HAP-1 (cell line): ENCODE results near the gene CMSS1.
A peak's percentile ranks its signal among the peaks of the same experiment; 100 is the strongest.

ENCODE experiments used
- DNase-seq, 2 experiments: peaks; one replicate each; pipeline ENCODE4 v3.0.0-alpha.2; 2016 to 2020; ENCODE audit warnings: low spot score in 2 of 2
- H3K27me3 ChIP-seq: fragments of 250-450 bp; sonication (Bioruptor Pico); 2 replicates; pipeline ENCODE4 v1.5.1; 2020; ENCODE audit warnings: low read depth, mild to moderate bottlenecking, moderate library complexity
- H3K36me3 ChIP-seq: fragments of 250-450 bp; sonication (Bioruptor Pico); replicated peaks from 2 replicates; pipeline ENCODE4 v1.5.1; 2020; ENCODE audit warnings: mild to moderate bottlenecking
- H3K4me1 ChIP-seq: fragments of 250-450 bp; sonication (Bioruptor Pico); 2 replicates; pipeline ENCODE4 v1.5.1; 2020; ENCODE audit warnings: mild to moderate bottlenecking
- H3K4me3 ChIP-seq: fragments of 250-450 bp; sonication (Bioruptor Pico); 2 replicates; pipeline ENCODE4 v1.5.1; 2020; ENCODE audit warnings: mild to moderate bottlenecking, moderate library complexity
- H3K9me3 ChIP-seq: fragments of 250-450 bp; sonication (Bioruptor Pico); 2 replicates; pipeline ENCODE4 v1.5.1; 2020; ENCODE audit warnings: mild to moderate bottlenecking, moderate library complexity
- in situ Hi-C: fragments of 300-500 bp; cut with MboI; formaldehyde crosslinking; loops from 3 replicates; pipeline ENCODE4 v1.14.3; 2020; ENCODE audit warnings: low sequenced_read_pairs, inconsistent platforms, mixed read lengths

The CMSS1 gene

GRCh38 chr3:100150473-100150872 is 332.8 kb downstream of the CMSS1 start:
- Histone ChIP-seq H3K4me1 (no peaks in the 10 kb centered on the region), H3K4me3 (no peak overlapping the region), H3K27me3 (no peaks in the 10 kb centered on the region), H3K36me3 (peaks cover 7% of the 10 kb centered on the region; the same call in 1 of the 2 replicates), H3K9me3 (peaks cover 2% of the 10 kb centered on the region; the same call in 1 of the 2 replicates)
- no peak for DNase-seq
- in situ Hi-C loops: no loop called here

DNA sequence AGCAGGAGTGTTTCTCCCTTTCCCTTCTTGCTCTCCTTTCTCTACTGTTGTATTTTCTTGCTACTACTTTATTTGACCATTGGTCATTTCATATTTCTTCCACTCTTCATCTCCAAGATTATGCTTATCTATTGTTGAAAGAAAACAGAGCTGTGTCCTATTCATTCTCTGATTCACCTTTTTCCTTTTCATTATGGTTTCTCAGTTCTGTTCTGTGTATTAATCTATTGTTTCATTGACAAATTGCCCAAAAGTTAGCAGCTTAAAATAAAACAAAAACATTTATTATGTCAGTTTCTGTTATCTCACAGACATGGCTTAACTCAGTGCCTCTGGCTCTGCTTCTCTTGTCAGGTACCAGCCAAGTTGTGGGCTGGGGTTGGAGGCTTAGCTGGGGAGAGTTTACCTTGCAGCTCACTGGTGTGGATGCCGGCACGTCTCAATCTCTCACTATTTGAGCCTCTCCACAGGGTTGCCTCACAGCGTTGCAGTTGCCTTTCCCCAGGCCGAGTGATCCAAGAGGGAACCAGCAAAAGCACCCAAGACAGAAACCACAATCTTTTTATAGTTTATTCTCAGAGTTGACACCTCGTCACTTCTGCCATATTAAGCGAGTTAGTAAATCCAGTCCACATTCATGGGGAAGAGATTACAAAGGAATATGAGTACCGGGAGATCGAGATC is 333.5 kb downstream of the CMSS1 start:
- Histone ChIP-seq H3K36me3 (peaks cover 7% of the 10 kb centered on the region; the same call in 1 of the 2 replicates), H3K4me3 (no peak overlapping the region), H3K4me1 (no peaks in the 10 kb centered on the region), H3K9me3 (peaks cover 3% of the 10 kb centered on the region; the same call in 1 of the 2 replicates), H3K27me3 (no peaks in the 10 kb centered on the region)
- no peak for DNase-seq
- in situ Hi-C loops: no loop called here

DNA sequence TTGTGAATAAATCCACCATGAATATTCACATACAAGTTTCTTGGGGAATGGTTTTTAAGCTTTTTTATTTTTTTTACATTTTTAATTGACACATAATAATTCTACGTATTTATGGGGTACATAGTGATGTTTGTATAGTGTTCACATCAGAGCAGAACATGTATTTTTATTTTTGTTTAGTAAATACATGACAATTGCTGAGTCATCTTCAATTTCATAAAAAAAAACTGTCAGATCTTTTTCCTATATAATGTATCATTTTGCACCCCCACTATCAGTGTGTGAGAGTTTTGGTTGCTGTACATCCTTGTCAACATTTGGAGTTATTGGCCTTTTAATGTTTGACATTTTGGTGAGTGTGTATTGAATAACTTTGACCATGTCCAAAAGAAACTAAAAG is 336.5 kb downstream of the CMSS1 start:
- no peak for DNase-seq
- Histone ChIP-seq H3K4me3 (no peak overlapping the region), H3K36me3 (peaks cover 7% of the 10 kb centered on the region; the same call in 1 of the 2 replicates), H3K27me3 (no peaks in the 10 kb centered on the region), H3K9me3 (peaks cover 3% of the 10 kb centered on the region; the same call in 1 of the 2 replicates), H3K4me1 (no peaks in the 10 kb centered on the region)
- in situ Hi-C loops: no loop called here

GRCh38 chr3:100155128-100155527 is 337.5 kb downstream of the CMSS1 start:
- Histone ChIP-seq H3K4me1 (no peaks in the 10 kb centered on the region), H3K9me3 (peaks cover 3% of the 10 kb centered on the region; the same call in 1 of the 2 replicates), H3K4me3 (no peak overlapping the region), H3K36me3 (peaks cover 7% of the 10 kb centered on the region; the same call in 1 of the 2 replicates), H3K27me3 (no peaks in the 10 kb centered on the region)
- no peak for DNase-seq
- in situ Hi-C loops: no loop called here

- DNase-seq: no peak
- H3K27me3 ChIP-seq: no peaks in the 10 kb centered on the region
- H3K9me3 ChIP-seq: peaks cover 3% of the 10 kb centered on the region; the same call in 1 of the 2 replicates
- H3K4me1 ChIP-seq: no peaks in the 10 kb centered on the region
- in situ Hi-C loops: no loop called here
- H3K36me3 ChIP-seq: peaks cover 7% of the 10 kb centered on the region; the same call in 1 of the 2 replicates
- no peak overlapping the region for H3K4me3 ChIP-seq
These were observed 337.9 kb downstream of the CMSS1 start for GRCh38 chr3:100155590-100155989.

DNA sequence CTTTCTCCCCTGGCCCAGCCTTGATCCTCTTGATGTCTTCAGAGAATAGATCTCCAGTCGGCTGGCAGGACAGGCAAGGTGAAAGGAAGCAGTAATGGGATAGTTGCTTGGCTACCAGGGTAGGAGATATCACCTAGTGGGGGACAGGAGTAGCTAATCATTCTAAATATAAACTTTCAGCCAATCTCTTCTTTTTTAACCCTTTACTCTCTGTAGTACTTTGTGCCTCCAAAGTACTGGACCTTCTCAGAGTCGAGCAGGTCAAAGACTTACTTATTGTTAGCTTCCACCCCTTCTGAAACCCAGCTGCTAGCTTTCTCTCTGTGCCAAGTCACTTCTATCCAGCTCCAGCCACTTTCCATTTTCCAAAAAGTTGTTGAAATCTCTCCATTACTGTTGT is 340.0 kb downstream of the CMSS1 start:
- Histone ChIP-seq H3K27me3 (no peaks in the 10 kb centered on the region), H3K36me3 (peaks cover 4% of the 10 kb centered on the region; the same call in 1 of the 2 replicates), H3K4me3 (no peak overlapping the region), H3K4me1 (no peaks in the 10 kb centered on the region), H3K9me3 (peaks cover 3% of the 10 kb centered on the region; the same call in 1 of the 2 replicates)
- no peak for DNase-seq
- in situ Hi-C loops: no loop called here

- Histone ChIP-seq H3K4me3 (no peak overlapping the region), H3K36me3 (peaks cover 4% of the 10 kb centered on the region; the same call in 1 of the 2 replicates), H3K4me1 (no peaks in the 10 kb centered on the region), H3K9me3 (peaks cover 3% of the 10 kb centered on the region; the same call in 1 of the 2 replicates), H3K27me3 (no peaks in the 10 kb centered on the region)
- in situ Hi-C loops: no loop called here
- DNase-seq: no peak
These were observed 341.3 kb downstream of the CMSS1 start for GRCh38 chr3:100158918-100159330.

DNA sequence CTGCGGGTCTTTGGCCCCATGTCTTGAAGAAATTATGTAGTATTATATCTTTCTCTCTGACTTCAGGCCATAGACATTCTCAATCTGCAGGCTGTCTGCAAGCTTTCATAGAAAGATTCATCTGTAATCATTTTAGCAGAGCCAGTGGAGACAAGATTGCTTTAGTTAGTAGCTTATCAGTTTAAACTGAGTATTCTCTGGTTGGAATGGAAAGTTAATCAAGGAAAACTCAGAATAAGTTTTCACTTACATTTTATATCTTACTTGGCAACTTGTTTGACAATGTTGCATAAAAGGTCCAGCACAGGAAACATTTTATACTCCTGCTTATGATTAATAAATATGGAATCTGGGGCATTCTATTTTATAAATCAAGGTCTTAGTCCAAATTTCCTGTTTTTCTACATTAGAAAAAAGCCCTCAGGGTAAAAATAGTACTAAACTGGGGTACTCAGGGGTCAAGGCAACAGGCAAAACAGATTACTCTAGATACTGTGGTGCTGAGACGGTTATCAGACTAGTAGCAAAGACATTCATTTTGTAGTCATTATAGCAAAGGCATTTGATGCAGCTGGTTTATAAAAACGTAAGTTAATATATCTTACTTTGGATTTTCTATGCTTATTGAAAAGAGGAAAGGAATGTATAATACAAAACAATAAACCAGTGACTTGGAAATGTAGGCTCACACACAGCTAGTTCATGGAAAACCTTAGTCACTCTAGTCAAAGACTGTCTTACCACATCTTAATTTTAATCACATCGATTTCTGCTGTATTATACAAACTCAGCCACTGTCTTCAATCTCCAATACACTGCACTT is 341.9 kb downstream of the CMSS1 start:
- H3K4me3 ChIP-seq: no peak overlapping the region
- no peaks in the 10 kb centered on the region for H3K27me3 ChIP-seq
- H3K36me3 ChIP-seq: peaks cover 4% of the 10 kb centered on the region; the same call in 1 of the 2 replicates
- H3K9me3 ChIP-seq: peaks cover 3% of the 10 kb centered on the region; the same call in 1 of the 2 replicates
- in situ Hi-C loops: no loop called here
- H3K4me1 ChIP-seq: no peaks in the 10 kb centered on the region
- no peak for DNase-seq

GRCh38 chr3:100160521-100160920 is 342.9 kb downstream of the CMSS1 start:
- Histone ChIP-seq H3K9me3 (peaks cover under 1% of the 10 kb centered on the region; the same call in 1 of the 2 replicates), H3K4me1 (no peaks in the 10 kb centered on the region), H3K36me3 (no peaks in the 10 kb centered on the region), H3K27me3 (no peaks in the 10 kb centered on the region), H3K4me3 (no peak overlapping the region)
- in situ Hi-C loops: no loop called here
- no peak for DNase-seq

GRCh38 chr3:100163787-100164186 is 346.1 kb downstream of the CMSS1 start:
- H3K9me3 ChIP-seq: no peaks in the 10 kb centered on the region
- in situ Hi-C loops: no loop called here
- H3K27me3 ChIP-seq: no peaks in the 10 kb centered on the region
- no peak overlapping the region for H3K4me3 ChIP-seq
- H3K4me1 ChIP-seq: no peaks in the 10 kb centered on the region
- no peaks in the 10 kb centered on the region for H3K36me3 ChIP-seq
- no peak for DNase-seq

DNA sequence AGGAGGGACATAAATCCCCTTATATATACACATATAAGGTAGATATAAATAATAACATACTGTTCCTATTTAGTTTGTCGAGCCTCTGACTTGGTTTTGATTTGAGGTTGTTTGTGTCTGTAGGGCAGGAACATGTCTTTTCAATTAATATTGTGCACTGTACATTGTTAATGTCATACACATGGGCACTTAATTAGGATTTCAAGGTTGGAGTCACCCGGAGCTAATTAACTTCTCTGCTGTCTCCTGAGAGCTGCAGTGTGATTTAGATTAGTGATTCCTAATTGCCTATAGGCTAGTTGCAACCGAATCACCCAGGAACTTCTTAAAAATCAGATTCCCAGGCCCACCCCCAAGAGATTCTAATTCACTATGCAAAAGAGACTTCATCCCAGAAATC is 347.1 kb downstream of the CMSS1 start:
- DNase-seq: no peak
- Histone ChIP-seq H3K9me3 (no peaks in the 10 kb centered on the region), H3K4me3 (no peak overlapping the region), H3K27me3 (no peaks in the 10 kb centered on the region), H3K4me1 (peaks cover 3% of the 10 kb centered on the region; the same call in 1 of the 2 replicates), H3K36me3 (no peaks in the 10 kb centered on the region)
- in situ Hi-C loops: no loop called here

DNA sequence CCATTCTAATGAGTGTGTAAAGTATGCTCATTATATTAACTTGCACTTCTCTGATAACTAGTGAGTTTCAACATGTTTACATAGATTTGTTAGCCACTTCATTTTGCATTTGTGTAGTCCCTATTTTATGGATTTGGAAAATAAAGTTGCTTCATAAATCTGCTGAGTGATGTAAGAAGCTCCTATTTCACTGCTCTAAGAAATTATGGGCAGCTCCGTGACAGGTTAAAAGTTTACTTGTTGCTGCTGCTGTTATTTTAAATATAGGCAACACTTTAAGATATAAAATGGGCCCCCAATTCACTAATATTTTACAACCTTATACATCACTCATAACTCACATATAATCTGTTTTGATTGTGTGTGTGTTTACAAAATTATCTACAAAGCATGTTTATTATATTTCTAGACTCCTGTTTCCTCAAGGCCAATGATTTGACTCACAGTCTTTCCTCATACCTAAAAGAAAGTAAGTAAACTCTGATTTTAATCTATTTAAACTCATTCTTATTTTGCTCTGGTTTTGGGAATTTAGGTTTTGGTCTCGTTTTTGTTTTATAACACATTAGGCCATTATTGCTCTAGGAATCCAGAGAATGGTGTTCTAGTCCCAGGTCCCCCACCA is 348.4 kb downstream of the CMSS1 start:
- peaks cover 3% of the 10 kb centered on the region; the same call in 1 of the 2 replicates for H3K4me1 ChIP-seq
- no peaks in the 10 kb centered on the region for H3K9me3 ChIP-seq
- no peak for DNase-seq
- no peaks in the 10 kb centered on the region for H3K27me3 ChIP-seq
- H3K36me3 ChIP-seq: no peaks in the 10 kb centered on the region
- in situ Hi-C loops: no loop called here
- H3K4me3 ChIP-seq: no peak overlapping the region

DNA sequence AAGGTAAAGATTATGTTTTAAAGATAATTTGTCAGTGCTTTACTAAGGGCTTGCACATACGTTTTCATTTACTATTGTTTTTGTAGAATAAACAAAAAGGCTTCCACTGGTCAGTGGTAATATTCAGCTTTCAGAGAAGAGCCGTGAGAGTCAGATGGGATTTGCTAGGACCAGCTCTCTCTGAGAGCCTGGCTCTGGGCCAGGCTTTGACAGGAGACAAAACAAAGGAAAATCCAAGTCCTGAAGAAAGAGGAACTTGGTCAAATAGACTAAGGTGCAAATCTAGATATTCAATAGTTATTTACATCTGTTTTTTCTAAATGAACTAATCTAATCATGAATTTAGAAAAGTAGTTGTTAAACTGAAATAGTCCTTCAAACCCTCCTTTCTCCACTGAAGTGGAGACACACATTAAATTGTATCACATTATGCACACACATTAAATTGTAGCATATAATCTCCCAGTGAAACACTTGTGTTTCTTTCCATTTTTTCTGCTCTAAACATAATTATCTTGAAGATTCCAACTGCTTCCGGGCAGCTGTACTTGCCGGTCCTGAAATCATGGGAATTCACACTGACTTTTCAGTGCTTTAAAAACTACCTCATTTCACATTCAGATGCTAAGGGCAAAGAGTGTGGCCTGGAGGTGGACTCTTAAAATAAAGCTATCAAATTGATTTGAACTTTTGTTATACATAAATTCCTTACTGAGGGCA is 351.7 kb downstream of the CMSS1 start:
- in situ Hi-C loops: no loop called here
- no peaks in the 10 kb centered on the region for H3K9me3 ChIP-seq
- H3K4me1 ChIP-seq: peaks cover 3% of the 10 kb centered on the region; the same call in 1 of the 2 replicates
- peak in 1 of 2 experiments; percentile 20 for DNase-seq
- H3K36me3 ChIP-seq: 0 out of 2 replicates have a peak, but pooled peaks cover 3% of the 10 kb centered on the region
- no peaks in the 10 kb centered on the region for H3K27me3 ChIP-seq
- no peak overlapping the region for H3K4me3 ChIP-seq
